SJSA1 (cell line): ENCODE measurements around the gene NHERF1. TPM values are rescaled to one million over a fixed set of nuclear protein-coding genes. Genes with fewer than 3 reads are reported as not detected.

Experiments
- DNase-seq, 2 experiments: peaks; one replicate each; pipeline ENCODE4 v3.0.0-alpha.2; 2015 to 2020; ENCODE audit warnings: low spot score in 2 of 2, low read depth in 1 of 2
- H3K27ac ChIP-seq: fragments of 250-450 bp; sonication (Bioruptor Pico); 2 replicates; pipeline ENCODE4 v1.5.1; 2020; ENCODE audit warnings: mild to moderate bottlenecking, moderate library complexity
- H3K27me3 ChIP-seq: fragments of 250-450 bp; sonication (Bioruptor Pico); replicated peaks from 2 replicates; pipeline ENCODE4 v1.5.1; 2020; ENCODE audit warnings: mild to moderate bottlenecking, moderate library complexity
- H3K36me3 ChIP-seq: fragments of 250-450 bp; sonication (Bioruptor Pico); 2 replicates; pipeline ENCODE4 v1.5.1; 2020; ENCODE audit warnings: mild to moderate bottlenecking
- H3K4me1 ChIP-seq: fragments of 250-450 bp; sonication (Bioruptor Pico); replicated peaks from 2 replicates; pipeline ENCODE4 v1.6.1; 2021; ENCODE audit warnings: mild to moderate bottlenecking
- H3K4me3 ChIP-seq: fragments of 250-450 bp; sonication (Bioruptor Pico); 2 replicates; pipeline ENCODE4 v1.5.1; 2020; ENCODE audit warnings: mild to moderate bottlenecking
- H3K9me3 ChIP-seq: fragments of 250-450 bp; sonication (Bioruptor Pico); replicated peaks from 2 replicates; pipeline ENCODE4 v1.5.1; 2020; ENCODE audit warnings: mild to moderate bottlenecking
- total RNA-seq: library from RNA; depleted of rRNA; stranded (reverse); fragments of >200 nt; shearing (Covaris generic); gene quantifications from 2 replicates; pipeline ENCODE4 v1.2.3, GENCODE V29; 2014

NHERF1 gene
- total RNA-seq, 1 experiment from 2014 or later = 41.6 TPM

GRCh38 chr17:74780443-74781238 lies 32.2 kb downstream of the NHERF1 start:
- Histone ChIP-seq H3K4me1 (peaks cover 8% of the 10 kb centered on the region), H3K9me3 (no peaks in the 10 kb centered on the region), H3K27me3 (no peaks in the 10 kb centered on the region), H3K36me3 (peaks cover 46% of the 10 kb centered on the region), H3K4me3 (no peak overlapping the region), H3K27ac (no peak overlapping the region)
- peak in 1 of 2 experiments; percentile 49 for DNase-seq

- H3K4me1 ChIP-seq = no peaks in the 10 kb centered on the region
- H3K27me3 ChIP-seq = no peaks in the 10 kb centered on the region
- no peak for DNase-seq
- no peaks in the 10 kb centered on the region for H3K9me3 ChIP-seq
- no peak overlapping the region for H3K4me3 ChIP-seq
- peaks cover 54% of the 10 kb centered on the region for H3K36me3 ChIP-seq
- no peak overlapping the region for H3K27ac ChIP-seq
Measured at GRCh38 chr17:74782571-74782970, 34.1 kb downstream of the NHERF1 start.

- Histone ChIP-seq H3K27me3 (no peaks in the 10 kb centered on the region), H3K9me3 (no peaks in the 10 kb centered on the region), H3K36me3 (peaks cover 57% of the 10 kb centered on the region), H3K4me1 (no peaks in the 10 kb centered on the region), H3K27ac (no peak overlapping the region), H3K4me3 (no peak overlapping the region)
- no peak for DNase-seq
Measured at GRCh38 chr17:74784125-74784810, 35.8 kb downstream of the NHERF1 start.

- DNase-seq = no peak
- Histone ChIP-seq H3K27me3 (no peaks in the 10 kb centered on the region), H3K4me1 (no peaks in the 10 kb centered on the region), H3K4me3 (no peak overlapping the region), H3K36me3 (peaks cover 55% of the 10 kb centered on the region), H3K9me3 (no peaks in the 10 kb centered on the region), H3K27ac (no peak overlapping the region)
Measured at GRCh38 chr17:74785096-74785980, 36.9 kb downstream of the NHERF1 start.

GRCh38 chr17:74785981-74786360 lies 37.5 kb downstream of the NHERF1 start:
- H3K27me3 ChIP-seq = no peaks in the 10 kb centered on the region
- H3K9me3 ChIP-seq = no peaks in the 10 kb centered on the region
- no peak overlapping the region for H3K4me3 ChIP-seq
- peaks cover 55% of the 10 kb centered on the region for H3K36me3 ChIP-seq
- DNase-seq = no peak
- H3K4me1 ChIP-seq = no peaks in the 10 kb centered on the region
- H3K27ac ChIP-seq = no peak overlapping the region

GRCh38 chr17:74786431-74787055 lies 38.1 kb downstream of the NHERF1 start:
- no peak for DNase-seq
- peaks cover 51% of the 10 kb centered on the region for H3K36me3 ChIP-seq
- H3K4me1 ChIP-seq = no peaks in the 10 kb centered on the region
- H3K4me3 ChIP-seq = no peak overlapping the region
- no peaks in the 10 kb centered on the region for H3K9me3 ChIP-seq
- no peaks in the 10 kb centered on the region for H3K27me3 ChIP-seq
- H3K27ac ChIP-seq = no peak overlapping the region

- no peaks in the 10 kb centered on the region for H3K9me3 ChIP-seq
- no peak for DNase-seq
- H3K27me3 ChIP-seq = no peaks in the 10 kb centered on the region
- H3K4me1 ChIP-seq = no peaks in the 10 kb centered on the region
- no peak overlapping the region for H3K4me3 ChIP-seq
- peaks cover 60% of the 10 kb centered on the region for H3K36me3 ChIP-seq
- no peak overlapping the region for H3K27ac ChIP-seq
Measured at GRCh38 chr17:74790161-74791058, 42.0 kb downstream of the NHERF1 start.

GRCh38 chr17:74792586-74793105 lies 44.2 kb downstream of the NHERF1 start:
- Histone ChIP-seq H3K36me3 (peaks cover 68% of the 10 kb centered on the region), H3K27me3 (no peaks in the 10 kb centered on the region)

GRCh38 chr17:74795327-74796020 lies 47.0 kb downstream of the NHERF1 start:
- H3K27ac ChIP-seq = no peak overlapping the region
- no peak for DNase-seq
- no peaks in the 10 kb centered on the region for H3K27me3 ChIP-seq
- H3K36me3 ChIP-seq = peaks cover 78% of the 10 kb centered on the region
- no peak overlapping the region for H3K4me3 ChIP-seq
- H3K4me1 ChIP-seq = no peaks in the 10 kb centered on the region
- no peaks in the 10 kb centered on the region for H3K9me3 ChIP-seq

More at GRCh38 chr17:74792586-74793105, 44.2 kb downstream of the NHERF1 start:
- no peak for DNase-seq
- H3K27ac ChIP-seq = no peak overlapping the region
- H3K9me3 ChIP-seq = no peaks in the 10 kb centered on the region
- no peak overlapping the region for H3K4me3 ChIP-seq
- H3K4me1 ChIP-seq = no peaks in the 10 kb centered on the region

- Histone ChIP-seq H3K27ac (no peak overlapping the region), H3K4me1 (no peaks in the 10 kb centered on the region), H3K27me3 (no peaks in the 10 kb centered on the region), H3K36me3 (peaks cover 81% of the 10 kb centered on the region), H3K9me3 (no peaks in the 10 kb centered on the region), H3K4me3 (no peak overlapping the region)
- no peak for DNase-seq
Measured at GRCh38 chr17:74796211-74796610, 47.8 kb downstream of the NHERF1 start.

GRCh38 chr17:74796866-74797265 lies 48.4 kb downstream of the NHERF1 start:
- no peak for DNase-seq
- Histone ChIP-seq H3K4me3 (no peak overlapping the region), H3K27ac (no peak overlapping the region), H3K9me3 (no peaks in the 10 kb centered on the region), H3K36me3 (peaks cover 87% of the 10 kb centered on the region), H3K27me3 (no peaks in the 10 kb centered on the region), H3K4me1 (no peaks in the 10 kb centered on the region)

GRCh38 chr17:74797824-74798223 lies 49.4 kb downstream of the NHERF1 start:
- Histone ChIP-seq H3K27ac (no peak overlapping the region), H3K9me3 (no peaks in the 10 kb centered on the region), H3K27me3 (no peaks in the 10 kb centered on the region), H3K36me3 (peaks cover 87% of the 10 kb centered on the region), H3K4me1 (no peaks in the 10 kb centered on the region), H3K4me3 (no peak overlapping the region)
- DNase-seq = no peak
